ENCODE measurements around the gene SEC23B. TPM values are rescaled to one million over a fixed set of nuclear protein-coding genes. Genes with fewer than 3 reads are reported as not detected.

SEC23B gene
- total and polyA plus RNA-seq, 2 of the 8 experiments (the other 6 are each of a cell fraction or from before 2014, with no cell fraction given) = 53.3 to 62.8 TPM

GRCh38 chr20:18477218-18477617, 30.5 kb upstream of the SEC23B start (continued):
- TF ChIP-seq MAX (IDR thresholded peaks at IDR 0.05) (no peak), SIN3A (conservative IDR thresholded peaks at IDR 0.05 in 1 of 2, IDR thresholded peaks at IDR 0.05 in 1 of 2; ENCODE audit: low read depth in 1 of 2, low read length in 2 of 2) (no peak), CHD2 (IDR thresholded peaks at IDR 0.05; ENCODE audit: low read length) (no peak)

All from H1 (cell line).